Tibial nerve (tissue), 4 donors: Measurements from ENCODE around the gene GK. TPM values are rescaled to one million over a fixed set of nuclear protein-coding genes. Genes with fewer than 3 reads are reported as not detected.
"Not testable (repeated sequence)": the region's sequence is repeated elsewhere in the genome, so short reads cannot be mapped to it uniquely, and the experiment has no call there.

Experiments
- DNase-seq, 2 donors: peaks; one replicate each; pipeline ENCODE4 v3.0.0-alpha.2; 2019; ENCODE audit warnings: low spot score in 2 of 2
- H3K27ac ChIP-seq, 4 donors: fragments of 200-600 bp; sonication (generic) in 3 of 4; one replicate each; pipeline ENCODE4 v1.5.1; 2017 to 2019; ENCODE audit warnings: mild to moderate bottlenecking in 1 of 4
- H3K27me3 ChIP-seq, 2 donors: fragments of 200-600 bp; sonication (generic) in 1 of 2; one replicate each; pipeline versions ENCODE4 v1.5.1 to v1.6.0; 2017 to 2019
- H3K36me3 ChIP-seq, 3 donors: fragments of 200-600 bp; sonication (generic); one replicate each; pipeline ENCODE4 v1.5.1; 2018 to 2019
- H3K4me1 ChIP-seq, 4 donors: fragments of 200-600 bp; sonication (generic) in 3 of 4; one replicate each; pipeline ENCODE4 v1.5.1; 2017 to 2019
- H3K4me3 ChIP-seq, 4 donors: fragments of 200-600 bp; sonication (generic) in 3 of 4; one replicate each; pipeline ENCODE4 v1.5.1; 2017 to 2019; ENCODE audit warnings: mild to moderate bottlenecking in 1 of 4, moderate library complexity in 1 of 4
- H3K9me3 ChIP-seq, 4 donors: fragments of 200-600 bp; sonication (generic) in 3 of 4; one replicate each; pipeline ENCODE4 v1.5.1; 2017 to 2019
- CTCF ChIP-seq, 5 experiments: fragments of 200-600 bp in 3 of 5; fragments of 450-650 bp in 2 of 5; sonication (generic) in 3 of 5; IDR thresholded peaks; one replicate each; pipeline ENCODE4 v1.5.1; 2016 to 2019; ENCODE audit warnings: antibody characterized with exemption in 5 of 5, mild to moderate bottlenecking in 3 of 5, moderate library complexity in 2 of 5
- EP300 ChIP-seq, 2 donors: sonication (generic); formaldehyde crosslinking; IDR thresholded peaks; one replicate each; pipeline ENCODE4 v1.6.1; 2017; ENCODE audit warnings: antibody characterized with exemption in 2 of 2, mild to moderate bottlenecking in 1 of 2
- POLR2A ChIP-seq, 2 donors: fragments of 450-650 bp; IDR thresholded peaks; one replicate each; pipeline ENCODE4 v1.6.1; 2017; ENCODE audit warnings: antibody characterized with exemption in 2 of 2, mild to moderate bottlenecking in 2 of 2, moderate library complexity in 2 of 2
- WGBS, 2 donors: methylation state at CpG; one replicate each; pipeline ENCODE4 v1.1.5; 2018; 5-methylcytosine and 5-hydroxymethylcytosine counted together
- small RNA-seq: library from RNA; depleted of rRNA; stranded (forward); fragments of <200 nt; gene quantifications from one replicate; pipeline ENCODE3, GENCODE V24; 2016
- total RNA-seq, 4 donors: library from RNA; depleted of rRNA; stranded (reverse); fragments of >200 nt; gene quantifications; one replicate each; pipeline ENCODE4 v1.1.0, GENCODE V29; 2016

GK gene
- total RNA-seq, 4 donors from 2014 or later = 2.8 to 11.4 (median 5.6) TPM

DNA sequence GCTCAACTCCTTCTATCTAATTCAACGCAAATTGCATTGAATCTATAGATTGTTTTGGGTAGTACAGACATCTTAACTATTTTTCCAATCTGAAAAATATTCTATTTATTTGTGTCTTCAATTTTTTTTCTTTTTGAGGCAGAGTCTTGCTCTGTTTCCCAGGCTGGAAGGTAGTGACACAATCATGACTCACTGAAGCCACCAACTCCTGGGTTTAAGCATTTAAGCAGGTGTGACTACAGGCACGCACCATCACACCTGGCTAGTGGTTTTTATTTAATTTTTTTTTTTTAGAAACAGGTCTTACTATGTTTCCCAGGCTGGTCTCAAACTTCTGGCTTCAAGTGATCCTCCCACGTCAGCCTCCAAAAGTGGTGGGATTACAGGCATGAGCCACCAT is 98.3 kb downstream of the GK start:
- Histone ChIP-seq H3K9me3 (no peaks in the 10 kb centered on the region), H3K4me3 (no peak overlapping the region), H3K27ac (no peak overlapping the region), H3K4me1 (no peaks in the 10 kb centered on the region), H3K27me3 (no peaks in the 10 kb centered on the region), H3K36me3 (no peaks in the 10 kb centered on the region)
- 85 to 91% methylated on average over 2 to 3 of the region's 3 CpGs for WGBS, 2 donors
- TF ChIP-seq CTCF (IDR thresholded peaks at IDR 0.05) (no peak), EP300 (IDR thresholded peaks at IDR 0.05) (no peak), POLR2A (IDR thresholded peaks at IDR 0.05) (no peak)
- DNase-seq = no peak

- no peak overlapping the region for H3K4me3 ChIP-seq
- 33 to 34% methylated on average over 3 of the region's 3 CpGs for WGBS, 2 donors
- H3K9me3 ChIP-seq = peaks cover 0 to 6% (median 1%) of the 10 kb centered on the region in 4 donors
- no peaks in the 10 kb centered on the region for H3K4me1 ChIP-seq
- no peaks in the 10 kb centered on the region for H3K36me3 ChIP-seq
- H3K27me3 ChIP-seq = no peaks in the 10 kb centered on the region
- no peak for TF ChIP-seq CTCF (IDR thresholded peaks at IDR 0.05)
- TF ChIP-seq POLR2A (IDR thresholded peaks at IDR 0.05) = no peak
- no peak for TF ChIP-seq EP300 (IDR thresholded peaks at IDR 0.05)
- DNase-seq = no peak
- H3K27ac ChIP-seq = no peak overlapping the region
Observed at GRCh38 chrX:30762755-30763154, 109.5 kb downstream of the GK start.

GRCh38 chrX:30773764-30774163 is 120.5 kb downstream of the GK start:
- not testable (repeated sequence) for H3K27me3 ChIP-seq, H3K9me3 ChIP-seq, H3K27ac ChIP-seq, H3K4me1 ChIP-seq, H3K36me3 ChIP-seq, DNase-seq, H3K4me3 ChIP-seq
- WGBS, 2 donors = 88 to 92% methylated on average over 7 of the region's 7 CpGs

- H3K27ac ChIP-seq = no peak overlapping the region
- H3K27me3 ChIP-seq = no peaks in the 10 kb centered on the region
- no peaks in the 10 kb centered on the region for H3K4me1 ChIP-seq
- no peak overlapping the region for H3K4me3 ChIP-seq
- no peak for DNase-seq
- no peaks in the 10 kb centered on the region for H3K36me3 ChIP-seq
- no peak for TF ChIP-seq CTCF (IDR thresholded peaks at IDR 0.05)
- TF ChIP-seq EP300 (IDR thresholded peaks at IDR 0.05) = no peak
- TF ChIP-seq POLR2A (IDR thresholded peaks at IDR 0.05) = no peak
- no peaks in the 10 kb centered on the region for H3K9me3 ChIP-seq
Observed at GRCh38 chrX:30777575-30777974, 124.4 kb downstream of the GK start.

GRCh38 chrX:30779453-30780030 is 126.3 kb downstream of the GK start:
- no peaks in the 10 kb centered on the region for H3K36me3 ChIP-seq
- no peaks in the 10 kb centered on the region for H3K27me3 ChIP-seq
- H3K4me3 ChIP-seq = no peak overlapping the region
- no peak overlapping the region for H3K27ac ChIP-seq
- H3K4me1 ChIP-seq = no peaks in the 10 kb centered on the region
- no peak for TF ChIP-seq POLR2A (IDR thresholded peaks at IDR 0.05)
- DNase-seq = no peak
- WGBS, 2 donors = 88 to 97% methylated on average over 15 to 18 of the region's 19 CpGs
- no peaks in the 10 kb centered on the region for H3K9me3 ChIP-seq

Small RNA genes lying within 50 kb of the gene (small RNA-seq; reads per million reads assigned to genes)
- not detected for gene CKS1BP6

Other genes starting within 250 kb of the GK start
- gene TASL, start 75.7 kb upstream of the GK start, total RNA-seq = 1 to 10 TPM in 1 of 4 donors, under 1 TPM in 1, not detected in 2; 0.39 to 2.8 TPM
- gene TAB3, start 235.8 kb downstream of the GK start, total RNA-seq = 10 to 100 TPM; 15.6 to 32.9 (median 30.3) TPM